NCI-H128 (cell line): ENCODE data around the gene CLASP1.
"Not testable (repeated sequence)": the region's sequence is repeated elsewhere in the genome, so short reads cannot be mapped to it uniquely, and the experiment has no call there.

ENCODE experiments used
- DNase-seq: peaks from one replicate; lab custom pipeline; 2025; ENCODE audit not compliant: unreplicated experiment; lab: John Stamatoyannopoulos, UW

Gene CLASP1

GRCh38 chr2:121649149-121649595, at the start of gene CLASP1:
Gene CLASP1 (minus strand): TSS chr2:121649462. CDS start chr2:121605895, 43,567 bp downstream.
- DNase-seq: no peak

DNA sequence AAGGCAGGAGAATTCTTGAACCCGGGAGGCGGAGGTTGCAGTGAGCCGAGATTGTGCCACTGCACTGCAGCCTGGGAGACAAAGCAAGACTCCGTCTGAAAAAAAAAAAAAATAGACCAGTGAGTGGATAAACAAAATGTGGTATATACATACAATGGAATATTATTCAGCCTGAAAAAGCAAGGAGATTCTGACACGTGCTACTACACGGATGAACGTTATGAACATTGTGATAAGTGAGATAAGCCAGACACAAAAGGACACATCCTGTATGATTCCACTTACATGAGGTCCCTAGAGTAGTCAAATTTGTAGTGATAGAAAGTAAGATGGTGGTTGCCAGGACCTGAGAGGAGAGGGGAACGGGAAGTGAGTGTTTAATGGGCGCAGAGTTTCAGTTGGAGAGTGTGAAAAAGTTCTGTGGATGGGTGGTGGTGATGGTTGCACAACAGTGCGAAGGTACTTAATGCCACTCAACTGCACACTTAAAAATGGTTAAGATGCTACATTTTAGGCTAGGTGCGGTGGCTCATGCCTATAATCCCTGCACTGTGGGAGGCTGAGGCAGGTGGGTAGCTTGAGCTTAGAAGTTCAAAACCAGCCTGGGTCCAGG, 49.2 kb upstream of the CLASP1 start:
- no peak for DNase-seq

GRCh38 chr2:121697108-121697631, 47.9 kb upstream of the CLASP1 start:
- no peak for DNase-seq

DNA sequence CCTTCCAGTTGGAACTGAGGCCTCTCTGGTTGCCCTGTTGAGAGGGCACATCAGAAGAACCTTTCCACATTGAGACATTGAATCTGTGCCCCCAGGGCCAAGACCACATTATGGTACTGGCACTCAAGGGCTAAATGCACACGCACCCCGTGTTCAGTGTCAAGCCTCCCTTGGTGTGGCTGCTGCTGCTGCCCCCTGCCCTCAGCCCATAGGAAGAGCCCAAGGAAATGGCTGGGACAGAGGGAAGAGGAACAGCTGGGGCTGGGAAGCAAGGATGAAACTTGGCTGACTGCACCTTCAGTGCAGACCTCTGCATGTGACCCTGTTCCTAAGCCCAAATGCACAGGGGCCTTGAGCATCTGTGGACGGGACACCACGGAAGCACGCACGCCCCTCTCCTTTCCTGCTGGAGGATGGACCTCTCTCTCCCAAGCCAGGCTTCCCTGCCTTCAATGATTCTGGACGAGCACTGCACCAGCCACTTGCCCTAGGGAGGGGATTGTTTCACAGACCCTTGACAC, 47.2 kb upstream of the CLASP1 start:
- no peak for DNase-seq

GRCh38 chr2:121695171-121695451, 45.8 kb upstream of the CLASP1 start:
- DNase-seq: no peak

GRCh38 chr2:121694398-121695170, 45.3 kb upstream of the CLASP1 start:
- DNase-seq: no peak

DNA sequence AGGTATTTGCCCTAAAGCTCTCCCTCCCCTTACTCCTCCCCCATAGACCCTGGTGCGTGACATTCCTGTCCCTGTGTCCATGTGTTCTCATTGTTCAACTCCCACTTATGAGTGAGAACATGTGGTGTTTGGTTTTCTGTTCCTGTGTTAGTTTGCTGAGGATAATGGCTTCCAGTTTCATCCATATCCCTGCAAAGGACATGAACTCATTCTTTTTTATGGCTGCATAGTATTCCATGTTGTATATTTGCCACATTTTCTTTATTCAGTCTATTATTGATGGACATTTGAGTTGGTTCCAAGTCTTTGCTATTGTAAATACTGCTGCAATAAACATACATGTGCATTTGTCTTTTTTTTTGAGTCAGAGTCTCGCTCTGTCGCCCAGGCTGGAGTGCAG, 41.3 kb upstream of the CLASP1 start:
- DNase-seq: not testable (repeated sequence)

- no peak for DNase-seq
Measured at GRCh38 chr2:121690095-121690494, 40.8 kb upstream of the CLASP1 start.

- no peak for DNase-seq
Measured at GRCh38 chr2:121689356-121689755, 40.1 kb upstream of the CLASP1 start.

GRCh38 chr2:121688820-121689219, 39.6 kb upstream of the CLASP1 start:
- DNase-seq: no peak

DNA sequence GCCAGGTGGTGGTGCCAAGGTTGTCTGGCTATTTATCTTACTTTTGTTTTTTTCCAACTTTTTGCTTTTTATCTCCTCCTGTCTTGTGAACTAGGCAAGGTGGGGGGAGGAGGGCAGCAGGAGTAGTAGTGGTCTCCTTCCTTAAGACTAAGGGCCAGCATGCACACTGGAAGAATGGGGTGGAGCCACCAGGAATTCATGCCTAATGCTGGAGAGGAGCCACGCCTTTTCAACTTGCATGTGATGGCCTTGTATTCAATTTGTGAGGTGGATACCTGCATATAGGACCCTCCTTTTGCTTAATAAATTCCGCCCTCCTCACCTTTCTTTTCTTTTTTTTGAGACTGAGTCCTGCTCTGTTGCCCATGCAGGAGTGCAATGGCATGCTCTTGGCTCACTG, 37.6 kb upstream of the CLASP1 start:
- no peak for DNase-seq

GRCh38 chr2:121686218-121686617, 37.0 kb upstream of the CLASP1 start:
- no peak for DNase-seq

DNA sequence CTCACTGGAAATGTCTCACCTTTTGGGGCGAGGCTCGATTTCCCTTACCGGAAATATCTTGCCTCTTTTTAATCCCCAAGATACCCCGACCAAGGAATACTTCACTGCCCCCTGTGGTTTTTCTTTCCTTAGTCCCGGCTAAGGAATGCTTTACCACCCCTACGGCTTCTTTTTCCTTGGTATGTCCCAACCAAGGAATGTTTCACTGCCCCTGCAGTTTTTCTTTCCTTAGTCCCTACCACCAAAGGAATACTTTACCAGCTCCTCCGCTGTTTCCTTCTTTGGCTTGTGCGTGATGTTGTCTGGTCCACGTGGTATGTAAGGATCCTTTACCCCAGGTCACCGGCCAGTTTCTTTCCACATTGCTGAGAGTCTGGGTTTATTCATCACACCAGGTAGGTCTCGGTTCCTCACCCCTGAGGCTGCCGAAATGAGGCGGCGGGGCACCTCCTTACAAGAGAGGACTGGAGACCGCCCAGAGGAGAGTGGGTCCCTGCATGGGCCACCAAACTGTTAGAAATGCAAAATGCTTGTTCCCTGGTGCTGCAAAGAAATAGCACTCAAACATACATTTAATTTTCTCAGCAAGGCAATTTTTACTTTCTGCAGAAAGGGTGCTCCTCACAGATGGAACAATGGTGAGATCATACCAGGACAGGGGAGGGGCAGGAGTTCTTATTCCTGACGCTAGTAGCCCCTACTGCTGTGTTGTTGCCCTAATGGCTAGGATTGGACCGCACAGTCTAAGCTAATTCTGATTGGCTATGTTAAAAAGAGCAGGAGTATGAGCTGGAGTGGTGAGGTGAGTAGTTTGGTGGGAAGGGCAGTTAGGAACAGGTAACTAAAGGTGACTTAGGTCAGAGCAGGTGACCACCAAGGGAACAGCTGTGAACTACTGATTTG, 33.4 kb upstream of the CLASP1 start:
- DNase-seq: no peak

DNA sequence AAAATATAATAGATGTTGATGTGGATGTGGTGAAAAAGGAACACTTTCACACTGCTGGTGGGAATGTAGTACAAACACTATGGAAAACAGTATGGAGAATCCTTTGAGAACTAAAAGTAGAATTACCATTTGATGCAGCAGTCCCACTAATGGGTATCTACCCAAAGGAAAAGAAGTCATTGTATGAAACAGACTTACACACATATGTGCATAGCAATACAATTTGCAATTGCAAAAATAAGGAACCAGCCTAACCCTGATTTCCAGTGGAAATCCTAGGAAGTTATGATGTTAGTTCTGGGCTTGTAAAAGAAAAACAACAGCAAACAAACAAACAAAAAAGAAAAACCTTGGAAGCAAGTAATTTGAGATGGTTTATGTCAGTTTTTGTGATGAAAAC, 28.6 kb upstream of the CLASP1 start:
- DNase-seq: no peak

- not testable (repeated sequence) for DNase-seq
Measured at GRCh38 chr2:121671621-121672020, 22.4 kb upstream of the CLASP1 start.

DNA sequence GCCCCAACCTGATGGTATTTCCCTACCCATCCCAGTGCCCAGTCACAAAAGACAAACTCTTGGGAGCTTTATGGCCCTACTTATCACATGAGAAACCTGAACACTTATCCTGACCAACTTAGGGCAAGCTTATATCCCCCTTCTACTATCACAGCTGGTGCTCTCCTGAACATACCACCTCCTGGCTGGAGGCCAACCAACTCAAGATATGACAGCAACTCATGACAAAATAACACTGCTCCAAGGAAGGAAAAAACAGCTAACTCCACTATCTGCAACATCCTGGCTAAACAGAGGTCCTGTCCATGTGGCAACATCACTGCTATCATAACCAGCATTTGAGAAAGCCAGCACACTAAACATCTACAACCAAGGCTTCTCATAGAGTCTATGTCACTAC, 20.9 kb upstream of the CLASP1 start:
- no peak for DNase-seq

DNA sequence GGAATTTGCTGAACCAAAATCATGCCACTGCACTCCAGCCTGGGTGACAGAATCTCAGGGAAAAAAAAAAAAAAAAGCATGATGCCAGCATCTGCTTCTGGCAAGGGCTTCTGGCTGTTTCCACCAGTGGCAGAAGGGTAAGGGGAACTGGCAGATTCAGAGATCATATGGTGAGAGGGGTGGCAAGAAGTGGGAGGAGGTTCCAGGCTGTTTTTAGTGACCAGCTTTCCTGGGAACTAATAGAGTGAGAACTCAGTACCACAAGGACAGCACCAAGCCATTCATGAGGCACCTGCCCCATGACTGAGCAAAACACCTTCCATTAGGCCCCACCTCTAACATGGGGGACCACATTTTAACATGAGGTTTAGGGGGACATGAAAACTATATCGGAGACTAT, 18.4 kb upstream of the CLASP1 start:
- DNase-seq: no peak

DNA sequence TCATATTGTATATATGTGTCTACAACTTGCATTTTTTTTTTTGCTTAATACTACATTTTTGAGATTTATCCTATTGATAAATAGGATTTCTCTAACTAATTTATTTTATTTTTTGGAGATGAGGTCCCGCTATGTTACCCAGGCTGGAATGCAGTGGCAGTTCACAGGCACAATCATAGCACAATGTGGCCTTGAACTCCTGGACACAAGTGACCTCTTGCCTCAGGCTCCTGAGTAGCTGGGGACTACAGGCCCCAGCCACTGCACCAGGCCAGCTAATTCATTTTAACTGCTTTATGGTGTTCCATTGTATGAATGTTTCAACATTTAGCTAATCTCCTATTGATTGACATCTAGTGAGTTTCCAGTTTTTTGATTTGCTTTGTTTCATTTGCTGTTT, 16.8 kb upstream of the CLASP1 start:
- DNase-seq: no peak

DNA sequence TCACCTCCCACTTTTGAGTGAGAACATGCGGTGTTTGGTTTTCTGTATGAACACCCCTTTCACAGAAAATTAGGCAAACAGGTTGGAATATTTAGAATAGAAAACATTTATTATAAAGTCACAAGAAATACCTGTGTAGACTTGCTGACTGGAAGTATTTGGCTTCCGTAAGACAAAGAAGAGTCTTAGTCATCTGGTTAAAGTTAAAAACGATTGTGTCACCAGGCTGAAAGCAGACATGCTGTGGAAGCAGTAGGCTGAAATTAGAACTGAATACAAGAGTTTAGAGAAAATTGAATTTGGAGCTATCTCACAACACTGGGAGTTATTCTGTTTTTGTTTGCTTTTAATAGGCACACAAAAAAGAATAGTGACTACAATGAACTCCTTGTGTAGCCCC, 16.2 kb upstream of the CLASP1 start:
- no peak for DNase-seq

DNA sequence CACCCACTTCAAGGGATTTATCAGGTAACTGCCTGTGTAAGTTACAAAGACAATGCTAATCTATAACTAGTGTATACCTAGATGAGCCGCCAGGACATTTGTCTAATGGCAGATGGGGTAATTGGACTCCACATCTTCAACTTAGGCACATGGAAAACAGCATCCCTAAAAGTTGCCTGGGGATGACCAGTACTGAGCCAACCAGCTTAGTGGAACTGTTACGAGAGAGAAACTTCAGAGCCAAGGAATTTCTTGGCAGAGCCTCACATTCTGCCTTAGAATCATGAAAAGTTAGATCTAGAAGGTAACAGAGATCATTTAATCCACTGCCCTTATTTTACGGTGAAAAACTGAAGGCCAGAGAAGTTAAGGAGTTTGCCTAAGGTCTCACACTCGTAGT, 15.5 kb upstream of the CLASP1 start:
- DNase-seq: no peak

- DNase-seq: no peak
Measured at GRCh38 chr2:121664086-121664485, 14.8 kb upstream of the CLASP1 start.
